DND-41 (cell line): ENCODE data around the gene SMIM33.
A peak's percentile ranks its signal among the peaks of the same experiment; 100 is the strongest.
"Not testable (repeated sequence)": the region's sequence is repeated elsewhere in the genome, so short reads cannot be mapped to it uniquely, and the experiment has no call there.

ENCODE experiments used
- ATAC-seq: fragments of 200-7000 bp; cut with Tn5 transposase; 3 replicates; pipeline ENCODE4 v1.9.1; 2021; ENCODE audit warnings: low read depth; ENCODE audit not compliant: insufficient read depth
- DNase-seq: peaks from one replicate; pipeline ENCODE4 v3.0.0-alpha.2; 2020
- H2AFZ ChIP-seq: 2 replicates; pipeline ENCODE4 v1.6.0; 2012; ENCODE audit warnings: low read depth, low read length
- H3K27ac ChIP-seq: 2 replicates; pipeline ENCODE4 v1.5.1; 2012; ENCODE audit warnings: low read length, inconsistent platforms
- H3K27me3 ChIP-seq: fragments of 200-600 bp; sonication (generic); 2 replicates; pipeline ENCODE4 v1.6.0; 2012; ENCODE audit warnings: low read length, mild to moderate bottlenecking, inconsistent platforms; ENCODE audit not compliant: insufficient read depth, poor library complexity
- H3K36me3 ChIP-seq: 2 replicates; pipeline ENCODE4 v1.5.1; 2012; ENCODE audit warnings: low read length, inconsistent platforms; ENCODE audit not compliant: insufficient read depth
- H3K4me1 ChIP-seq: 2 replicates; pipeline ENCODE4 v1.5.1; 2012; ENCODE audit warnings: mild to moderate bottlenecking, low read length; ENCODE audit not compliant: insufficient read depth
- H3K4me2 ChIP-seq: 2 replicates; pipeline ENCODE4 v1.6.0; 2012; ENCODE audit warnings: mild to moderate bottlenecking, moderate library complexity, low read length, inconsistent platforms; ENCODE audit not compliant: insufficient read depth
- H3K4me3 ChIP-seq, 2 experiments: fragments of 200-600 bp in 1 of 2; shearing (Covaris generic) in 1 of 2; 2 replicates each; pipeline ENCODE4 v1.5.1; 2012 to 2016; ENCODE audit warnings: inconsistent platforms in 2 of 2, low read length in 2 of 2, mild to moderate bottlenecking in 2 of 2, low read depth in 1 of 2, moderate library complexity in 1 of 2
- H3K79me2 ChIP-seq: 2 replicates; pipeline ENCODE4 v1.6.0; 2012; ENCODE audit warnings: low read length, inconsistent platforms; ENCODE audit not compliant: insufficient read depth
- H3K9ac ChIP-seq: 2 replicates; pipeline ENCODE4 v1.6.0; 2012; ENCODE audit warnings: low read depth, mild to moderate bottlenecking, inconsistent platforms, low read length, moderate library complexity
- H3K9me3 ChIP-seq: 2 replicates; pipeline ENCODE4 v1.5.1; 2012; ENCODE audit warnings: low read length, moderate library complexity, mild to moderate bottlenecking, inconsistent platforms; ENCODE audit not compliant: insufficient read depth, severe bottlenecking
- H4K20me1 ChIP-seq: 2 replicates; pipeline ENCODE4 v1.6.0; 2012; ENCODE audit warnings: low read length; ENCODE audit not compliant: insufficient read depth
- CTCF ChIP-seq: IDR thresholded peaks from 2 replicates; pipeline ENCODE4 v1.5.1; 2012; ENCODE audit warnings: borderline replicate concordance, low read length, moderate library complexity, mild to moderate bottlenecking; ENCODE audit not compliant: poor library complexity, severe bottlenecking; ENCODE audit errors: extremely low read depth
- EZH2 ChIP-seq: IDR thresholded peaks from 3 replicates; pipeline ENCODE4 v1.6.1; 2012; ENCODE audit warnings: borderline replicate concordance, low read depth, mild to moderate bottlenecking, moderate library complexity, low read length, inconsistent platforms; ENCODE audit not compliant: severe bottlenecking

The SMIM33 gene

GRCh38 chr5:139435676-139436075 is 35.1 kb upstream of the SMIM33 start:
- Histone ChIP-seq H3K27ac (no peak overlapping the region), H3K4me2 (no peak overlapping the region), H4K20me1 (no peaks in the 10 kb centered on the region), H3K9ac (no peak overlapping the region), H3K4me1 (peaks cover 15% of the 10 kb centered on the region), H3K79me2 (0 out of 2 replicates have a peak, but pooled peaks cover 2% of the 10 kb centered on the region), H2AFZ (no peak overlapping the region), H3K9me3 (no peaks in the 10 kb centered on the region), H3K27me3 (no peaks in the 10 kb centered on the region), H3K4me3 (no peak overlapping the region), H3K36me3 (no peaks in the 10 kb centered on the region)
- ATAC-seq = no peak
- no peak for DNase-seq
- TF ChIP-seq EZH2 (no peak), CTCF (no peak)

GRCh38 chr5:139438707-139439012 is 32.1 kb upstream of the SMIM33 start:
- H3K9ac ChIP-seq = peak overlapping the region; percentile 75
- peak overlapping the region; percentile 93 for H3K4me2 ChIP-seq
- TF ChIP-seq EZH2 = no peak
- TF ChIP-seq CTCF = no peak
- peaks cover 19% of the 10 kb centered on the region for H3K4me1 ChIP-seq
- DNase-seq (no peak), ATAC-seq (no peak; the same call in 2 of the 3 replicates)
- H4K20me1 ChIP-seq = no peaks in the 10 kb centered on the region
- H3K9me3 ChIP-seq = no peaks in the 10 kb centered on the region
- H2AFZ ChIP-seq = peak overlapping the region; percentile 47
- H3K36me3 ChIP-seq = no peaks in the 10 kb centered on the region
- no peak overlapping the region; the same call in 1 of the 2 replicates for H3K27ac ChIP-seq
- 0 out of 2 replicates have a peak, but pooled peaks cover 2% of the 10 kb centered on the region for H3K79me2 ChIP-seq
- peak overlapping the region; percentile 67 to 91; a peak in 3 of 4 replicates for H3K4me3 ChIP-seq
- no peaks in the 10 kb centered on the region for H3K27me3 ChIP-seq

GRCh38 chr5:139439013-139439903 is 31.5 kb upstream of the SMIM33 start, which contains the start of gene DNAJC18:
DNAJC18 (minus strand) TSS chr5:139439525; CDS start chr5:139439445, 80 bp downstream.
- no peaks in the 10 kb centered on the region for H3K9me3 ChIP-seq
- no peaks in the 10 kb centered on the region for H4K20me1 ChIP-seq
- H3K79me2 ChIP-seq = 0 out of 2 replicates have a peak, but pooled peaks cover 2% of the 10 kb centered on the region
- H2AFZ ChIP-seq = peak within 1 kb of the TSS; percentile 99
- DNase-seq = peak; percentile 91
- H3K27ac ChIP-seq = peak within 1 kb of the TSS; percentile 83
- peak; percentile 97 for ATAC-seq
- H3K4me1 ChIP-seq = peaks cover 25% of the 10 kb centered on the region
- TF ChIP-seq EZH2 (no peak), CTCF (no peak)
- H3K9ac ChIP-seq = peak within 1 kb of the TSS; percentile 75
- H3K4me3 ChIP-seq = peak within 1 kb of the TSS; percentile 67 to 91
- H3K4me2 ChIP-seq = peak within 1 kb of the TSS; percentile 93
- H3K27me3 ChIP-seq = no peaks in the 10 kb centered on the region
- H3K36me3 ChIP-seq = no peaks in the 10 kb centered on the region

DNA sequence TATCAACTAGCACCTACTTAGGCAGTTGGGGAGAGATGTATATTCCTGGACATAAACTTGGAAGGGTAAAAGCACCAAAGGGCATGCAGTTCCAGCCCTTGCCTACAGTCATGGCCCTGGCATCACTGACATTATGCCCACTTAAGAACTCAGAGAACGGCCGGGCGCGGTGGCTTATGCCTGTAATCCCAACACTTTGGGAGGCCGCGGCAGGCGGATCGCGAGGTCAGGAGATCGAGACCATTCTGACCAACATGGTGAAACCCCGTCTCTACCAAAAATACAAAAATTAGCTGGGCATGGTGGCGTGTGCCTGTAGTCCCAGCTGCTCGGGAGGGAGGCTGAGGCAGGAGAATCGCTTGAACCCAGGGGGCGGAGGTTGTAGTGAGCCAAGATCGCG is 30.4 kb upstream of the SMIM33 start:
- H3K9me3 ChIP-seq, H4K20me1 ChIP-seq, ATAC-seq, H3K27me3 ChIP-seq, H2AFZ ChIP-seq, DNase-seq, H3K4me2 ChIP-seq, H3K36me3 ChIP-seq, H3K79me2 ChIP-seq, H3K9ac ChIP-seq, H3K4me3 ChIP-seq, H3K27ac ChIP-seq: not testable (repeated sequence)
- H3K4me1 ChIP-seq = peaks cover 27% of the 10 kb centered on the region
